ENCODE results near the gene ZC3H18.

The ZC3H18 gene

DNA sequence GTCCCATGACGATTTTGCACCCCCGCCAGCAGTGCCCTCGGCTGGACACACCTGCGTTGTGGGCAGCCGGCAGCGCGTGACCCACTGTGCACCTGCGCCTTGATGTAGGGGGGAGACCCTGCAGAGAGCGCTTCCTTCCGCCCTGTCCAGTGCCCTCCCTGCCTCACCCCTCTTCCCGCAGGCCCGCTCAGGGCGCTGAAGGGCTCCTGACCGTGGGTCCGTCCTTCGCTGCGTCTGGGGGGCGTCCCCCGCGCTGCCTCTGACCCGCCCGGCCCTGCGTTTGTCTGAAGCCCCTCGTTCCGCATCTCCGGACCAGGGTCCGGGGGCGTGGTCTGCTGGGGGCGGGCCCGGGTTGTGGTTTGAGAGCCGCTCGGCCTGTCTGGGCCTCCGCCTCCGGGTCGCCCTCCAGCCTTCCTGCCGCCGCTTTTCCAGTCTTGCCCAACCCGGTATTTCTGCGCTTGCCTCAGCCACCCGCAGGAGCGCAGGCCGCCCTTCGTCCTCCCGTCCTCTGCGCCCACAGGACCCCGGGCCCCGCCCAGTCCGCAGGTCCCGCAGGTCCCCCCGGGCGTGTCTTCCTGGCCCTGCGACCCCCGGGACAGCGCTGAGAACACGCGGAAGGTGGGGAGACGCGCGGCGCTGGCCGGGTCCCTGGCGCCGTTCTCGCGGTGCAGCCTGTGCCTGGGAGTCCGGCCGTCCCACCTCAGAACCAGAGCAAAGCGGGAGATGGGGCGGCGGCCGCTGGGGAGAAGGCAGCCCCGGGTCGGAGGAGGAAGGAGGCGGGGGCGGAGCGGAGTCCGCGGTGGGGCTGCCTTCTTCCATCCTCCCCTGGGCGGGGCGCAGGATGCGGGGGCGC, 64.2 kb downstream of the ZC3H18 start:
- Histone ChIP-seq H3K27me3 (ENCODE audit: insufficient read depth, insufficient read length) (peaks cover 15% of the 10 kb centered on the region), H3K9ac (ENCODE audit: insufficient read length, low read depth) (peak overlapping the region; percentile 79), H3K4me1 (ENCODE audit: insufficient read depth, insufficient read length) (peaks cover 45% of the 10 kb centered on the region), H3K4me3 (ENCODE audit: insufficient read length, low read depth) (peak overlapping the region; percentile 31), H3K36me3 (ENCODE audit: insufficient read depth, insufficient read length, low read length) (peaks cover 40% of the 10 kb centered on the region), H3K9me3 (ENCODE audit: insufficient read depth, low read length) (no peaks in the 10 kb centered on the region)
- no peak for TF ChIP-seq YY1 (IDR thresholded peaks at IDR 0.05; ENCODE audit: insufficient read depth, insufficient read length)
- TF ChIP-seq ZNF274 (IDR thresholded peaks at IDR 0.05; ENCODE audit: low read depth, low read length): no peak
- TF ChIP-seq SUZ12 (IDR thresholded peaks at IDR 0.05; ENCODE audit: extremely low read depth, insufficient read depth, insufficient read length): no peak
- DNase-seq (ENCODE audit: low read depth, low spot score): no peak

DNA sequence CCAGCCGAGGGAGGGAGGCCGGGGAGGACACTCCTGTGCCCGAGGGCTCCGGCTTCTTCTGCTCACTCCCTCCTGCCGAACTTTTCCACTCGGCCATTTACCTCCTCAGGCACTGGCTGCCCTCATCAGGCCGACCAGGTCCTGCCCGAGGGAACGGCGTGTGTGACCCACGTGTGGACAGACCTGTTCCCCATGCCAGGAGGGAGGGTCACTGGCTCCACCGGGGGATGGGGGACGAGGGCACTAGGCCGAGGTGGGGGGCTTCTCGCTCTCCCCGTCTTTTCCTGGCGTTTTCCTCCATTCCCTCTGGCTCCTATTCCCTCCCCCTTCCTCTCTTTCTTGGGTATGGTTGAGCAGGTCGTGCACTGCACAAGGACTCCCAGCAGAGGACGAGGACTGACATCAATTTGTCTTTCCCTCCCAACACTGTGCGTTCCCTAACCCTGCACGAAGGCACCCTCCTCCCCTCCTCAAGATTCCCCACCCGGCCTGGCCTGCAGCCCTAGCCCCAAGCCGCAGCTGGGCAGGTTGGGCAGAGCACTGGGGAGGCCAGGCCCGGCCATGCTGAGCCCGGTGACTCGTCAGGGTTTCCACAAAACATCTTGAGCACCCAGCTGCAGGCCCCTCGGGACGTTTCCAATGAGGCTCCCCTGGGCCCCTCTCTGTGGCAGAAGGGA, 64.9 kb downstream of the ZC3H18 start:
- H3K9me3 ChIP-seq (ENCODE audit: insufficient read depth, low read length): no peaks in the 10 kb centered on the region
- no peak for DNase-seq (ENCODE audit: low read depth, low spot score)
- H3K9ac ChIP-seq (ENCODE audit: insufficient read length, low read depth): peak overlapping the region; percentile 79

DNA sequence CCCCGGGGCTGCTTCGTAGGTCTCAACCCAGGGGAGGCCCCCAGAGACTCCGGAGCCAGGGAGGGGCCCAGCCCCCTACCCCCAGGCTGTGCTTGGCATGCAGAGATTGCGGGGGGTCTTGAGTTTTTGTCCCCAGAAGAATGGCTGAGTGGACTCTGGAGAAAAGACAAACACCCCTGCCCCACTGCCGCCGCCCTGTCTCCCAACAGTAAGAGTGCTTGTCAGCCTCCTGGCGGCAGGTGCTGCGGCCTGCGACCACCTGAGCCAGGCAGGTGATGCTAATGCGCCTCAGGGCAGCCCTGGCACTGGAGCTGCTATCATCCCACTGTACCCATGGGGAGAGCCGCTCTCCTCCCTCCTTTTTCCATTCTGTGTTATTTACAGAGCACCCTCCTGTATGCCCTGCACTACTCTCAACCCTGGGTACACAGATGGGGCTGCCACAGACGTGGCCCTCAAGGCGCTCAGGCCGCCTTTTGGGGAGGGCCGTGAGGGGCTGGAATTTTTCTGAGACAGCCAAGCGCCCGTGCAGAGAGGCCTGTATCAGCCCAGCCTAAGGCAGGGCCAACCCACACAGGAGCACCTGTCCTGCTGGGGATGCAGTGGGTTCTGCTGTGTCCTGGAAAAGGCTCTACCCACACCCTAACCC, 65.6 kb downstream of the ZC3H18 start:
- Histone ChIP-seq H3K9me3 (ENCODE audit: insufficient read depth, low read length) (no peaks in the 10 kb centered on the region), H3K4me1 (ENCODE audit: insufficient read depth, insufficient read length) (peaks cover 50% of the 10 kb centered on the region), H3K36me3 (ENCODE audit: insufficient read depth, insufficient read length, low read length) (peaks cover 27% of the 10 kb centered on the region), H3K4me3 (ENCODE audit: insufficient read length, low read depth) (no peak overlapping the region), H3K27me3 (ENCODE audit: insufficient read depth, insufficient read length) (peaks cover 26% of the 10 kb centered on the region), H3K9ac (ENCODE audit: insufficient read length, low read depth) (no peak overlapping the region)
- TF ChIP-seq YY1 (IDR thresholded peaks at IDR 0.05; ENCODE audit: insufficient read depth, insufficient read length) (no peak), SUZ12 (IDR thresholded peaks at IDR 0.05; ENCODE audit: extremely low read depth, insufficient read depth, insufficient read length) (no peak), ZNF274 (IDR thresholded peaks at IDR 0.05; ENCODE audit: low read depth, low read length) (no peak)
- no peak for DNase-seq (ENCODE audit: low read depth, low spot score)

More for the DNA sequence above, 64.9 kb downstream of the ZC3H18 start:
- Histone ChIP-seq H3K36me3 (ENCODE audit: insufficient read depth, insufficient read length, low read length) (peaks cover 33% of the 10 kb centered on the region), H3K4me3 (ENCODE audit: insufficient read length, low read depth) (peak overlapping the region; percentile 31), H3K4me1 (ENCODE audit: insufficient read depth, insufficient read length) (peaks cover 48% of the 10 kb centered on the region), H3K27me3 (ENCODE audit: insufficient read depth, insufficient read length) (peaks cover 21% of the 10 kb centered on the region)
- no peak for TF ChIP-seq ZNF274 (IDR thresholded peaks at IDR 0.05; ENCODE audit: low read depth, low read length)
- TF ChIP-seq YY1 (IDR thresholded peaks at IDR 0.05; ENCODE audit: insufficient read depth, insufficient read length): no peak
- TF ChIP-seq SUZ12 (IDR thresholded peaks at IDR 0.05; ENCODE audit: extremely low read depth, insufficient read depth, insufficient read length): no peak

DNA sequence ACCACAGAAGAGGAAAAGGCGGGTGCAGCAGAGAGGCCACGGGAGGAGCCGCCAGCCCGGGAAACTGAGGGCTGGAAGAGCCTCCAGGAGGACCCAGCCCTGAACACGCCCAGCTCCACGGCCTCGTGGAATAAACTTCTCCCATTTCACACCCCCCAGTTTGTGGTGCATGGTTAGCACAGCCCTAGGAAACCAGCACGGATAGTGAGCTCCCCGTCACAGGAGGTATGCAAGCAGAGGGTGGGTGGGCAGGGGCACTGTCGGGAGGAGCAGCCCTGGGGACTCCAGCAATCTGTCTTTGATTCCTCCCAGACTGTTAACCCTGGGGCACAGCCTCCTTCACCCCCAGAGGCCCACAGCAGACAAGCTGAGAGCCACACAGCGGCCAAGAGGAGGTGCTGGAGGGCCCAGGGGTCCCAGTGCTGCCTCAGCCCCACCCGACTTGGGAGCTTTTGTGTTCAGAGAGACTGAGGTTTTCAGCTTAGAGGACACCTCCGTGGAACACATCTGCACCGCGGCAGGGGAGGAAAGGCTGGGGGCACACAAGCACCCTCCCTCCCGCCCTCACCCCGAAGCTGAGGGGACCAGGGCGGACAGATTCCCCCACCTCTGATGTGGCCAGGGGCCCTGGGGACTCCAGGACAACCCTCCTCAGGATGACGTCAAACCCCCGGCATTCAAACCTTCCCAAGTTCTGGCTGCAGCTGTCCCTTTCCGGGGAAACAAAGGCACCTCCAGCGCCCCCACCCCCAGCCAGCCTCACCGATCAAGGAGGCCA, 66.5 kb downstream of the ZC3H18 start:
- H3K4me3 ChIP-seq (ENCODE audit: insufficient read length, low read depth): no peak overlapping the region
- TF ChIP-seq SUZ12 (IDR thresholded peaks at IDR 0.05; ENCODE audit: extremely low read depth, insufficient read depth, insufficient read length) (no peak), YY1 (IDR thresholded peaks at IDR 0.05; ENCODE audit: insufficient read depth, insufficient read length) (no peak)
- H3K9ac ChIP-seq (ENCODE audit: insufficient read length, low read depth): no peak overlapping the region
- H3K27me3 ChIP-seq (ENCODE audit: insufficient read depth, insufficient read length): peaks cover 26% of the 10 kb centered on the region
- no peaks in the 10 kb centered on the region for H3K9me3 ChIP-seq (ENCODE audit: insufficient read depth, low read length)
- DNase-seq (ENCODE audit: low read depth, low spot score): no peak
- peaks cover 18% of the 10 kb centered on the region for H3K36me3 ChIP-seq (ENCODE audit: insufficient read depth, insufficient read length, low read length)
- H3K4me1 ChIP-seq (ENCODE audit: insufficient read depth, insufficient read length): peaks cover 48% of the 10 kb centered on the region

DNA sequence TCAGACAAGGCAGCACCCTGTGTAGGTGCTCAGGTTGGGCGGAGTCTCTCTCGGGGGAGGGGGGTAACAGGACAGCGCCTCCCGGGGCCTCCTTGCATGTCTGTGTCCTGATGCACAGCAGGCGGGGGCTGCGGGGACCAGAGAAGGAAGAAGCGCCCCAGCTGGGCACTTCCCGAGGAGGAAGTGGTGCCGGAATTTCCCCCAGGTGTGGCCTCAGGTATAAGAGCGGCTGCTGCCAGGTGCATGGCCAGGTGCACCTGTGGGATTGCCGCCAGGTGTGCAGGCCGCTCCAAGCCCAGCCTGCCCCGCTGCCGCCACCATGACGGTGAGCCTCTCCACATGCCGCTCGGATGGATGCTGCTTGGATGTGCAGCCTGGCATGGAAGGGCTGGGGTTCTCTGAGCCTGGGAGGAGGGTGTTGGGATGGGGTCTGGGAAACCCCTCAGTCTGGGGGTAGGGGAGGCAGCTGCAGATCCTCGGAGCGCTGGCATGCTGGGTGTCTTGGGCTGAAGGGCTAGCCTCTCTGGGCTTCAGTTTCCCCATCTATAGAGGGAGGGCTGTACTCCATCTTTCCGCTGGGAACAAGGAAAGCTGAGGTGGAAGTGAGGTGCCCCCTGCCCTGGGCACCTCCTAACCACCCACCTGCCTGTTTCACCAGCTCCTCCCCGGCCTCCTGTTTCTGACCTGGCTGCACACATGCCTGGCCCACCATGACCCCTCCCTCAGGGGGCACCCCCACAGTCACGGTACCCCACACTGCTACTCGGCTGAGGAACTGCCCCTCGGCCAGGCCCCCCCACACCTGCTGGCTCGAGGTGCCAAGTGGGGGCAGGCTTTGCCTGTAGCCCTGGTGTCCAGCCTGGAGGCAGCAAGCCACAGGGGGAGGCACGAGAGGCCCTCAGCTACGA, 68.4 kb downstream of the ZC3H18 start, which contains the start of gene IL17C:
Gene IL17C (plus strand): TSS at position 250 of the 908 bp plus-strand sequence. CDS start 70 bp downstream, at position 320.
- Histone ChIP-seq H3K4me1 (ENCODE audit: insufficient read depth, insufficient read length) (peaks cover 43% of the 10 kb centered on the region), H3K4me3 (ENCODE audit: insufficient read length, low read depth) (no peak within 1 kb of the TSS), H3K9ac (ENCODE audit: insufficient read length, low read depth) (no peak within 1 kb of the TSS), H3K36me3 (ENCODE audit: insufficient read depth, insufficient read length, low read length) (peaks cover 12% of the 10 kb centered on the region), H3K9me3 (ENCODE audit: insufficient read depth, low read length) (no peaks in the 10 kb centered on the region), H3K27me3 (ENCODE audit: insufficient read depth, insufficient read length) (peaks cover 26% of the 10 kb centered on the region)
- no peak for DNase-seq (ENCODE audit: low read depth, low spot score)
- TF ChIP-seq YY1 (IDR thresholded peaks at IDR 0.05; ENCODE audit: insufficient read depth, insufficient read length) (no peak), ZNF274 (IDR thresholded peaks at IDR 0.05; ENCODE audit: low read depth, low read length) (no peak), SUZ12 (IDR thresholded peaks at IDR 0.05; ENCODE audit: extremely low read depth, insufficient read depth, insufficient read length) (no peak)
